Measurements from ENCODE around the gene RAB17.

DNA sequence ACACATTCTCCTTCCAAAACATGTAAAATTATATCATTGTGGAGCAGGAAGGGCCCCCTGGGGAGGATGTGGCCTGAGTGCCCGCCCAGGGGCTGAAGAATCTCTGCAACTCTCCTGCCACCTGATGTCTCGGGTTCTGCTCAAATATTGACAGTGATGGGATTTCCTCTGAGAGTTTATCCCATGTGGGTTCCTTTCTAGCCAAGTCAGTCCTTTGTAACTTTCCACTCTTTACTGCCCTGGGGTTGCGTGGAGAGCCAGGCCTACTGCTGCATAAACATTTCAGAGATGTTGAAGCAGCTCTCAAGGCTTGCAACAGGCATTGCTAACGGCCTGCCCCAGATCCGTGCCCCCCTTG, 4.0 kb upstream of the RAB17 start:
- TF ChIP-seq, protein P1, sequence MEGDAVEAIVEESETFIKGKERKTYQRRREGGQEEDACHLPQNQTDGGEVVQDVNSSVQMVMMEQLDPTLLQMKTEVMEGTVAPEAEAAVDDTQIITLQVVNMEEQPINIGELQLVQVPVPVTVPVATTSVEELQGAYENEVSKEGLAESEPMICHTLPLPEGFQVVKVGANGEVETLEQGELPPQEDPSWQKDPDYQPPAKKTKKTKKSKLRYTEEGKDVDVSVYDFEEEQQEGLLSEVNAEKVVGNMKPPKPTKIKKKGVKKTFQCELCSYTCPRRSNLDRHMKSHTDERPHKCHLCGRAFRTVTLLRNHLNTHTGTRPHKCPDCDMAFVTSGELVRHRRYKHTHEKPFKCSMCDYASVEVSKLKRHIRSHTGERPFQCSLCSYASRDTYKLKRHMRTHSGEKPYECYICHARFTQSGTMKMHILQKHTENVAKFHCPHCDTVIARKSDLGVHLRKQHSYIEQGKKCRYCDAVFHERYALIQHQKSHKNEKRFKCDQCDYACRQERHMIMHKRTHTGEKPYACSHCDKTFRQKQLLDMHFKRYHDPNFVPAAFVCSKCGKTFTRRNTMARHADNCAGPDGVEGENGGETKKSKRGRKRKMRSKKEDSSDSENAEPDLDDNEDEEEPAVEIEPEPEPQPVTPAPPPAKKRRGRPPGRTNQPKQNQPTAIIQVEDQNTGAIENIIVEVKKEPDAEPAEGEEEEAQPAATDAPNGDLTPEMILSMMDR (conservative IDR thresholded peaks at IDR 0.05; ENCODE audit: low read length): no peak
- TF ChIP-seq EZH2phosphoT487 (IDR thresholded peaks at IDR 0.05; ENCODE audit: borderline replicate concordance): no peak
